ENCODE measurements around the gene NR2C2. TPM values are rescaled to one million over a fixed set of nuclear protein-coding genes. Genes with fewer than 3 reads are reported as not detected.

The NR2C2 gene
- total and polyA plus RNA-seq, 9 of the 15 experiments (the other 6 are each of a cell fraction or from before 2014, with no cell fraction given): 6.1 to 33.0 (median 14.6) TPM

GRCh38 chr3:15092686-15093085 is 145.3 kb downstream of the NR2C2 start (continued):
- TF ChIP-seq ZBTB5 (IDR thresholded peaks at IDR 0.05): no peak
- no peak for TF ChIP-seq ARID4B (CRISPR knock-in tag; IDR thresholded peaks at IDR 0.05)
- TF ChIP-seq ZNF696 (CRISPR knock-in tag; conservative IDR thresholded peaks at IDR 0.05): no peak
